Neural progenitor cell (in vitro differentiated cells): Measurements from ENCODE around the gene IFNGR2. TPM values are rescaled to one million over a fixed set of nuclear protein-coding genes. Genes with fewer than 3 reads are reported as not detected.
"Not testable (repeated sequence)": the region's sequence is repeated elsewhere in the genome, so short reads cannot be mapped to it uniquely, and the experiment has no call there.

Source experiments
- DNase-seq: peaks from one replicate; pipeline ENCODE4 v3.0.0-alpha.2; 2016; ENCODE audit warnings: low spot score
- H2AFZ ChIP-seq: fragments of 200-600 bp; sonication (generic); replicated peaks from 2 replicates; pipeline ENCODE4 v1.6.1; 2016; ENCODE audit warnings: antibody characterized with exemption
- H3F3A ChIP-seq: fragments of 200-600 bp; sonication (generic); 2 replicates; pipeline ENCODE4 v1.6.1; 2016; ENCODE audit warnings: antibody characterized with exemption, low read depth
- H3K27ac ChIP-seq: fragments of 200-600 bp; sonication (generic); 2 replicates; pipeline ENCODE4 v1.5.1; 2016; ENCODE audit warnings: mild to moderate bottlenecking
- H3K27me3 ChIP-seq: fragments of 200-600 bp; sonication (generic); 2 replicates; pipeline ENCODE4 v1.6.1; 2016; ENCODE audit warnings: mild to moderate bottlenecking, moderate library complexity
- H3K36me3 ChIP-seq: fragments of 200-600 bp; sonication (generic); 2 replicates; pipeline ENCODE4 v1.5.1; 2016
- H3K4me1 ChIP-seq: fragments of 200-600 bp; sonication (generic); 2 replicates; pipeline ENCODE4 v1.6.1; 2016; ENCODE audit warnings: mixed run types
- H3K4me2 ChIP-seq: fragments of 200-600 bp; sonication (generic); 2 replicates; pipeline ENCODE4 v1.6.1; 2016
- H3K4me3 ChIP-seq: fragments of 200-600 bp; sonication (generic); 2 replicates; pipeline ENCODE4 v1.5.1; 2016
- H3K79me2 ChIP-seq: fragments of 200-600 bp; sonication (generic); 2 replicates; pipeline ENCODE4 v1.6.1; 2016; ENCODE audit warnings: low read depth
- H3K9ac ChIP-seq: fragments of 200-600 bp; sonication (generic); 2 replicates; pipeline ENCODE4 v1.6.1; 2016
- H3K9me3 ChIP-seq: fragments of 200-600 bp; sonication (generic); 2 replicates; pipeline ENCODE4 v1.5.1; 2016; ENCODE audit warnings: low read depth
- H4K20me1 ChIP-seq: fragments of 200-600 bp; sonication (generic); 2 replicates; pipeline ENCODE4 v1.6.1; 2016; ENCODE audit warnings: low read depth
- H3K27ac Mint-ChIP-seq: 3 replicates; pipeline ENCODE4 v1.8.0; 2021; ENCODE audit warnings: mixed read lengths
- H3K27me3 Mint-ChIP-seq: 2 replicates; pipeline ENCODE4 v1.8.0; 2022; ENCODE audit warnings: low read depth, mild to moderate bottlenecking, inconsistent platforms, moderate library complexity, mixed read lengths; ENCODE audit not compliant: insufficient read depth
- H3K36me3 Mint-ChIP-seq: 3 replicates; pipeline ENCODE4 v1.8.0; 2021; ENCODE audit warnings: mixed read lengths
- H3K4me1 Mint-ChIP-seq: 3 replicates; pipeline ENCODE4 v1.8.0; 2021; ENCODE audit warnings: mixed read lengths
- H3K4me3 Mint-ChIP-seq: 3 replicates; pipeline ENCODE4 v1.8.0; 2021; ENCODE audit warnings: mild to moderate bottlenecking, moderate library complexity, mixed read lengths
- H3K9me3 Mint-ChIP-seq: 3 replicates; pipeline ENCODE4 v1.8.0; 2020; ENCODE audit warnings: mixed read lengths
- EZH2 ChIP-seq: fragments of 200-600 bp; sonication (generic); IDR thresholded peaks from 2 replicates; pipeline ENCODE4 v1.6.1; 2017; ENCODE audit warnings: antibody characterized with exemption, mild to moderate bottlenecking, moderate library complexity
- EZH2phosphoT487 ChIP-seq: fragments of 200-600 bp; sonication (generic); IDR thresholded peaks from 2 replicates; pipeline ENCODE4 v1.6.1; 2017; ENCODE audit warnings: antibody characterized with exemption
- total RNA-seq: library from RNA; depleted of rRNA; stranded (reverse); fragments of >200 nt; gene quantifications from 2 replicates; pipeline ENCODE4 v1.2.3, GENCODE V29; 2015; ENCODE audit warnings: low replicate concordance
- TF ChIP-seq, protein P1 (sequence below): fragments of 200-600 bp; sonication (generic); IDR thresholded peaks from 2 replicates; pipeline ENCODE4 v1.5.1; 2017; ENCODE audit warnings: antibody characterized with exemption, mild to moderate bottlenecking

Gene IFNGR2
- total RNA-seq, 1 donor from 2014 or later: 50.6 TPM

DNA sequence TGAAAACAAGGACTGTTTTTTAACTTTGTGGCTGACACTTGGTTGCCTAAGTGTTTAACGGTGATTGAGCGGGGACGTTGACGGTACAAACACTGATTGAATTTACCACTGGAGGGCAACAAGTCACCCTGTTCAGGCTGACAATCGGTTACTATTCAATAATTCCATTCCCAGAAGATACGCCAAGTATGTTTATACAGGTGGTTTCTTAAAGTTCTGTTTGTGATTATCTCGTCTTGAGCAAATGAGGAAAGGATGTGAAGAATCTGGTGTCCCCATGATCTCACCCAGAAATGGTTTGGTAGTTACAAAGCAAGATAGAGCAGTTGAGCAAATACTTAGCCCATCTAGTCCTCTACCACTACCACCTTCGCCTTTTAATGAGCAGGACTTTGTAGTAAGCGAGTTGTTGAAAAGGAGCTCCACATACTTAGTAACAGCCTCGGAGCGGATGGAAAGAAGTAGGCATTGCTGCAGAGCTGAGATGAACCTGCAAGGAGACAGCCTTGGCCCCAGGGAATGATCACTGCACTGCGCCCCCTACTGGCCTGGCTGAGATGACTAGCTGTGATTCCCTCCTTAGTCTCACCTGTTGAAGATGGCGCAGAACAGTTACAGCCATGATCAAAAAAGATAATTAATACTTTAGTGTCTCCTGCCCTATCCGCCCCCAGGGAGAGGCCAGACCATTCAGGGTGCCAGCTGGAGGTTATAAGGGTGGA lies 42.2 kb upstream of the IFNGR2 start:
- H3K9me3 Mint-ChIP-seq: peaks cover 2% of the 10 kb centered on the region
- Histone ChIP-seq H3K79me2 (no peaks in the 10 kb centered on the region), H3K4me2 (peak overlapping the region; percentile 74), H3K4me1 (no peaks in the 10 kb centered on the region), H3F3A (peaks cover 18% of the 10 kb centered on the region), H3K9ac (no peak overlapping the region), H4K20me1 (no peaks in the 10 kb centered on the region), H3K36me3 (no peaks in the 10 kb centered on the region), H3K9me3 (no peaks in the 10 kb centered on the region), H3K27ac (no peak overlapping the region), H2AFZ (no peak overlapping the region), H3K27me3 (no peaks in the 10 kb centered on the region), H3K4me3 (peak overlapping the region; percentile 39)
- H3K27ac Mint-ChIP-seq: no peak overlapping the region
- peaks cover 2% of the 10 kb centered on the region for H3K27me3 Mint-ChIP-seq
- H3K4me3 Mint-ChIP-seq: peak overlapping the region; percentile 61
- peaks cover 8% of the 10 kb centered on the region for H3K36me3 Mint-ChIP-seq
- H3K4me1 Mint-ChIP-seq: peaks cover 6% of the 10 kb centered on the region
- DNase-seq: peak; percentile 78
- TF ChIP-seq EZH2 (peak; percentile 39), EZH2phosphoT487 (no peak)
- TF ChIP-seq, protein P1, sequence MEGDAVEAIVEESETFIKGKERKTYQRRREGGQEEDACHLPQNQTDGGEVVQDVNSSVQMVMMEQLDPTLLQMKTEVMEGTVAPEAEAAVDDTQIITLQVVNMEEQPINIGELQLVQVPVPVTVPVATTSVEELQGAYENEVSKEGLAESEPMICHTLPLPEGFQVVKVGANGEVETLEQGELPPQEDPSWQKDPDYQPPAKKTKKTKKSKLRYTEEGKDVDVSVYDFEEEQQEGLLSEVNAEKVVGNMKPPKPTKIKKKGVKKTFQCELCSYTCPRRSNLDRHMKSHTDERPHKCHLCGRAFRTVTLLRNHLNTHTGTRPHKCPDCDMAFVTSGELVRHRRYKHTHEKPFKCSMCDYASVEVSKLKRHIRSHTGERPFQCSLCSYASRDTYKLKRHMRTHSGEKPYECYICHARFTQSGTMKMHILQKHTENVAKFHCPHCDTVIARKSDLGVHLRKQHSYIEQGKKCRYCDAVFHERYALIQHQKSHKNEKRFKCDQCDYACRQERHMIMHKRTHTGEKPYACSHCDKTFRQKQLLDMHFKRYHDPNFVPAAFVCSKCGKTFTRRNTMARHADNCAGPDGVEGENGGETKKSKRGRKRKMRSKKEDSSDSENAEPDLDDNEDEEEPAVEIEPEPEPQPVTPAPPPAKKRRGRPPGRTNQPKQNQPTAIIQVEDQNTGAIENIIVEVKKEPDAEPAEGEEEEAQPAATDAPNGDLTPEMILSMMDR: peak; percentile 91

- H3K27me3 ChIP-seq: no peaks in the 10 kb centered on the region
- no peaks in the 10 kb centered on the region for H3K36me3 Mint-ChIP-seq
- H3F3A ChIP-seq: peaks cover 18% of the 10 kb centered on the region
- H3K4me1 Mint-ChIP-seq: peaks cover 6% of the 10 kb centered on the region
- no peak overlapping the region for H3K4me3 Mint-ChIP-seq
- peak overlapping the region; percentile 39 for H3K4me3 ChIP-seq
- peak overlapping the region; percentile 76 for H2AFZ ChIP-seq
- H3K27ac ChIP-seq: no peak overlapping the region
- H3K4me2 ChIP-seq: peak overlapping the region; percentile 74
- peak; percentile 62 for DNase-seq
- TF ChIP-seq EZH2phosphoT487 (no peak), EZH2 (no peak)
- TF ChIP-seq, protein P1: no peak
- H3K9me3 ChIP-seq: no peaks in the 10 kb centered on the region
- no peaks in the 10 kb centered on the region for H3K27me3 Mint-ChIP-seq
- no peak overlapping the region for H3K27ac Mint-ChIP-seq
- no peaks in the 10 kb centered on the region for H4K20me1 ChIP-seq
- H3K36me3 ChIP-seq: no peaks in the 10 kb centered on the region
- H3K79me2 ChIP-seq: no peaks in the 10 kb centered on the region
- peaks cover 9% of the 10 kb centered on the region for H3K9me3 Mint-ChIP-seq
- H3K4me1 ChIP-seq: no peaks in the 10 kb centered on the region
- no peak overlapping the region for H3K9ac ChIP-seq
Observed at GRCh38 chr21:33362044-33362555, 41.1 kb upstream of the IFNGR2 start.

- H3K36me3 Mint-ChIP-seq, H3K27ac ChIP-seq, H4K20me1 ChIP-seq, H2AFZ ChIP-seq, H3K27ac Mint-ChIP-seq, H3K27me3 Mint-ChIP-seq, H3K27me3 ChIP-seq, DNase-seq, H3K4me3 Mint-ChIP-seq, H3K36me3 ChIP-seq, H3K79me2 ChIP-seq, H3K9me3 ChIP-seq, H3K4me1 ChIP-seq, H3K4me3 ChIP-seq, H3K9ac ChIP-seq, H3K4me2 ChIP-seq, H3K4me1 Mint-ChIP-seq: not testable (repeated sequence)
- peaks cover 18% of the 10 kb centered on the region for H3F3A ChIP-seq
- peaks cover 24% of the 10 kb centered on the region for H3K9me3 Mint-ChIP-seq
Observed at GRCh38 chr21:33363911-33364609, 39.2 kb upstream of the IFNGR2 start.

GRCh38 chr21:33364830-33365229 lies 38.4 kb upstream of the IFNGR2 start:
- Histone ChIP-seq H4K20me1 (no peaks in the 10 kb centered on the region), H3K79me2 (no peaks in the 10 kb centered on the region), H3K4me2 (no peak overlapping the region), H3K27ac (no peak overlapping the region), H3K9ac (no peak overlapping the region), H3K4me1 (no peaks in the 10 kb centered on the region), H3F3A (peaks cover 17% of the 10 kb centered on the region), H3K4me3 (no peak overlapping the region), H3K36me3 (no peaks in the 10 kb centered on the region), H3K9me3 (no peaks in the 10 kb centered on the region), H3K27me3 (no peaks in the 10 kb centered on the region), H2AFZ (no peak overlapping the region)
- DNase-seq: no peak
- H3K36me3 Mint-ChIP-seq: no peaks in the 10 kb centered on the region
- H3K9me3 Mint-ChIP-seq: peaks cover 27% of the 10 kb centered on the region
- H3K4me3 Mint-ChIP-seq: no peak overlapping the region
- no peaks in the 10 kb centered on the region for H3K27me3 Mint-ChIP-seq
- H3K27ac Mint-ChIP-seq: no peak overlapping the region
- TF ChIP-seq EZH2phosphoT487: no peak
- no peak for TF ChIP-seq EZH2
- TF ChIP-seq, protein P1: no peak
- H3K4me1 Mint-ChIP-seq: peaks cover 6% of the 10 kb centered on the region
